Cardiac fibroblast (primary cell): ENCODE measurements around the gene PEX14.

Experiments
- DNase-seq, 2 donors: peaks; one replicate each; pipeline versions ENCODE4 v3.0.0 to v3.0.0-alpha.2; 2010; ENCODE audit warnings: low read depth in 2 of 2
- H3K4me3 ChIP-seq, 2 donors: replicated peaks in 1 of 2; 1 replicate in 1 of 2; 2 replicates in 1 of 2; pipeline ENCODE4 v1.5.1; 2011; ENCODE audit warnings: low read depth in 2 of 2, low read length in 2 of 2, mild to moderate bottlenecking in 2 of 2, moderate library complexity in 1 of 2
- TF ChIP-seq, protein P1 (sequence below): IDR thresholded peaks from one replicate; pipeline ENCODE4 v1.5.1; 2011; ENCODE audit warnings: low read depth, mild to moderate bottlenecking, low read length, inconsistent platforms

The PEX14 gene

DNA sequence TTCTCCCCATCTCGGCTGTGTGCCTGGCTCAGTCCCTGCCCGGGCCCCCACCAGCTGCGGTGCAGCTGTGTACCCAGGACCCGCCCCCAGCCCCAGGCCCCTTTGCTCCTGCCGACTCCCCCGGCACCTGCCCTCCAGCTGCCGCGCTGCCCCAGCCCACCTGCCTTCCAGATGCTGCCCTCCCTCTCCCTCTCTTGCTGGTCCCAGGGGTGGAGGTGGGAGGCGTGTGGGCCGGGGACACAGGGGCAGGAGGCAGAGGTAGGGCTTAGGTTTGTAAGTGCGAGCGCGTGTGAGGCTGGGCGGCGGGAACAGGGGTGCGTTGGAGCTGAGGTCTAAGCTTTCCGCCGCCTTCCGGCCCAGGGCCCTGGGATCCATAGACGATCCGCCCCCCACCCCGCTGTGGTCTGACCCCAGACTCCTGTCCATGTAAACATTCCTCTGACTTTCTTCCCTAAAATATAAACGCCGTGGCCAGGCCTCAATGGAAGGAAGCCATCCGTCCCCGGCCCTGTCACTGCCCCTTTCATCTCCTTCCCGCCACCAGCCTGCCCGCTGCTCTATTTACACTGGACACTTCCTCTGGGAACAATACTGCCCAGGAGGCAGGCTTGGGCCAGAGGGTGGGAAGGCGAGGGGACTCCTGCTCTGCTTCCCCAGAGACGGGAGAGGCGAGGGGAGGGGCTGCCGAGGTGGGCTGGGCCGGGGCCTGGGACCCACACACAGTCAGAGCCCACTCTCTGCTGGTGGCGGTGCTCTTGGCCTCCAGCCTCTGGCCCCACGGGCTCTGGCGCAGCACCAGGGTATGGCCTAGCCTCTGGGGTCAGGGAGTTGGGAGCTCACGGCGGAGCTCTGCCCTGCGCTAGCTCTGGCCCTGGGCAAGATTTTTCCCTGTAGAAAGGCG, 193.4 kb downstream of the PEX14 start:
- TF ChIP-seq, protein P1, sequence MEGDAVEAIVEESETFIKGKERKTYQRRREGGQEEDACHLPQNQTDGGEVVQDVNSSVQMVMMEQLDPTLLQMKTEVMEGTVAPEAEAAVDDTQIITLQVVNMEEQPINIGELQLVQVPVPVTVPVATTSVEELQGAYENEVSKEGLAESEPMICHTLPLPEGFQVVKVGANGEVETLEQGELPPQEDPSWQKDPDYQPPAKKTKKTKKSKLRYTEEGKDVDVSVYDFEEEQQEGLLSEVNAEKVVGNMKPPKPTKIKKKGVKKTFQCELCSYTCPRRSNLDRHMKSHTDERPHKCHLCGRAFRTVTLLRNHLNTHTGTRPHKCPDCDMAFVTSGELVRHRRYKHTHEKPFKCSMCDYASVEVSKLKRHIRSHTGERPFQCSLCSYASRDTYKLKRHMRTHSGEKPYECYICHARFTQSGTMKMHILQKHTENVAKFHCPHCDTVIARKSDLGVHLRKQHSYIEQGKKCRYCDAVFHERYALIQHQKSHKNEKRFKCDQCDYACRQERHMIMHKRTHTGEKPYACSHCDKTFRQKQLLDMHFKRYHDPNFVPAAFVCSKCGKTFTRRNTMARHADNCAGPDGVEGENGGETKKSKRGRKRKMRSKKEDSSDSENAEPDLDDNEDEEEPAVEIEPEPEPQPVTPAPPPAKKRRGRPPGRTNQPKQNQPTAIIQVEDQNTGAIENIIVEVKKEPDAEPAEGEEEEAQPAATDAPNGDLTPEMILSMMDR = no peak
- no peak for DNase-seq
- no peak overlapping the region for H3K4me3 ChIP-seq

DNA sequence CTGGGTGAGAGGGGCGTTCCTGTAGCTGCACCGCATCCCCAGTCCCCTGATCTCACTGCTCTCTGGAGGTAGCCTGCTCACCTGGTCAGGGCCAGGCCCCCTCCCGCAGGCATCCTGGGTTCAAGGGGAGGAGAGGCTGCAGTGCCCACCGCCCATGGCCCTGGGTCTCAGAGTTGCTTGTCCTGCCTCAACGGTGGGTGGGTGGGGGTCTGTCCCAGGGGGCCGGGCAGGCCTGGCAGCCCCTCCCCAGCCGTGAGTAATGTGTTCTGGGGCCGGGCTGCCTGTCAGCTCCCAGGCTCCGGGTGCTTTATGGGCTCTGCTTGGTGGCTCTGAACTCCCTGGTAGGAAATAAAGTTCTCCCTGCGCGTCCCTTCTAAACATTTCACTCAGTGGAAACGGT, 194.8 kb downstream of the PEX14 start:
- no peak for DNase-seq
- TF ChIP-seq, protein P1 = no peak
- no peak overlapping the region for H3K4me3 ChIP-seq

DNA sequence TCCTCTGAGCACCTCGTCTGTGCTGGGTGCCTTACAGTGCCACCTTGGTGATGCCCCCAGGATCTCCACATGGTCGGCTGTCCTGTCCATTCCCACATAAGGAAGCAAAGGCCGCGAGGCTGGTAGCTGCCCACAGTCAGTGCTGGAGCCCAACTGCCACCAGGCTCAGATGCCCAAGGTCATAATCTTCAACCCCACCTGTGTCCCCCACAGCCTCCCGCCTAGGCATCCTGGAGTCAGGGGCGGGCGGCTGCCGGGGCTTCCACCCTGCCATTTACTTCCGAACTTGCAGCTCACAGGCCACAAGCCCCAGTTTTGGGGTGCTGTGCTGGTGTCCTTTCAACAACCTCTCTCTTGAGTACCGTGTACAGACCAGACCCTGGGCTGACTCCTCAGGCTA, 195.4 kb downstream of the PEX14 start:
- no peak overlapping the region for H3K4me3 ChIP-seq
- TF ChIP-seq, protein P1 = no peak
- no peak for DNase-seq

DNA sequence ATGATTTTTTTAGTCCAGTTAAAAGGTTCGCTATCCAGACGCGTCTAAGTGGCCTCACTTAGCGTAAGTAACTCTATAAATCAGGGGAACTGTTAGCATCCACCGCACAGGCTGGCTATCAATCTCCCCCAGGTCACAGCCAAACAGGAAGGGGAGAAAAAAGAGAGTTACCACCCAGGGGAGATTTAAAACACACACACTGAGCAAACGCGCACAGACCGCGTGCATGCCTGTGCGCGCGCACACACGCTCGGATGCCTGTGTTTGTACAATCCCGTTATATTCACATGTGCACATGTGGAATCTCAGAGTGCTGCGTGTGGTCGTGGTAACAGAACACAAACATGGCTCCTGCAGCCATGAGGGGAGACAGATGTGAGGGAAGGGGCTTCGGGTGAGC, 196.3 kb downstream of the PEX14 start:
- no peak overlapping the region for H3K4me3 ChIP-seq
- TF ChIP-seq, protein P1 = no peak
- DNase-seq = no peak

DNA sequence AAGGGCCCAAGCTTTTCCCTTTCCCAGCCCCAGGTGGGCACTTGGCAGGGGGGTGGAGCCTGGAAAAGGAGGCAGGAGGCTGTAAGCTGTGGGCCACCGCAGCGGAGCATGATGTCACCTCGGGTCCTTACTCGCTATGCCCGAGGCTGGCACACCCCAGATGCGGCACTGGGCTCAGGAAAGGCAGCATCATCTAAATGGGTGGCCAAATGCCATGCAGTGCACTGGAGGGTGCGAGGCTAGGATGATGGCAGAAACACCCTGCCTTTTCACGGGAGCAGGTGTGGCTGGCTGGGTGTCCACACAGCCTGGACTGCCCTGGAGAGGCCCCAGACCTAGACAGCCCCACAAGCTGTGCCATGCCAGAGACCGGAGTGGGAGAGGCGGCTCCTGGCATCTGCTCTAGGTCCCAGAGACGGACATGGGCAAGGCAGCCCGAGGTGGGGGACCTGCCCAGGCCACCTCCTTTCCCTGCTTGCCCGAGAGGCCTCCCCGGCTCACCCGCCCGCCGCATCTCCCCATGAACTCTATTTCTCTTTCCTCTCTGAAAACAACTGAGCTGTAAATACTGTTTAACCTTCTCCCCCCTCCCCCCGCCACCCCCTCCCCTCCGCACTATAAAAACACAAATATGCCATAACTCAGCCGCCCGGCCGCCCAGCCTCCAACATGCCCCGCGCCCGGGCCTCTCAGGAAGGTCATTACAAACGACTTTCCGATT, 197.0 kb downstream of the PEX14 start:
- no peak for DNase-seq
- H3K4me3 ChIP-seq = no peak overlapping the region
- TF ChIP-seq, protein P1 = no peak

DNA sequence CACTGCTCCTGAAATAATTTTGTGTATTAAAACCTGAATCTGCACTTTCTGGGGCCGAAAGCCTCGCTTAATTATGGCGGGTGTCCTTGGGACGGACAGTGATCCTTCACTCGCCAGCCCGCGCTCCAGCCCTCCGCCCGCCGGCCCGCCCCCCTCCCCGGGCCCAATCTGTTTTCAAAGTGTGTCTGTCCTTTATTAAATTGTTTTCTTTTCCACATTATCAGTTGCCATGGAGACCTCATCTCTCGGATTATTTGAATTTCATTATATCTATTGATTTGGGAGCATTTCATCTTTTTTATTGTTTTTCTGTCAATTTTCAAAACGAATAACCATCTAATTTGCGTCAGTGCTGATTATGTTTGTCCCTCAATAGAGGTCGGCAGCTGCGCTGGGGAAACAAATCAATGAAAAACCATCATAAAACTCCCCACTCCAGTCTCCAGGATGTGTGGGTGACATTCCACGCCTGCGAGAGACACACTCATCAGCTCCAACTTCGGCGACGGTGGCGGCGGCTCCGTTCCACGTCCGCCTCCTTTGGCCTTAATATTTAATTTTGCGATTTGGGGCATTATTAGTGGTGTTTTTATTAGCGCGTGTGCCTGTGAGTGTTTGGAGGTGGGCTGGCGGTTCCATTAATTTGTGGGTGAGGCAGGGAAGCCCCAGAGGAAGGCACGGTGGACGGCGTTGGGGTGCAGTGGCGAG, 197.7 kb downstream of the PEX14 start:
- DNase-seq = no peak
- TF ChIP-seq, protein P1 = no peak
- H3K4me3 ChIP-seq = no peak overlapping the region
